AG08395 (cell line): ENCODE data around the gene BDH1.
A peak's percentile ranks its signal among the peaks of the same experiment; 100 is the strongest.
"Not testable (repeated sequence)": the region's sequence is repeated elsewhere in the genome, so short reads cannot be mapped to it uniquely, and the experiment has no call there.

Source experiments
- DNase-seq: peaks from one replicate; pipeline ENCODE4 v3.0.0; 2012; ENCODE audit warnings: mixed read lengths, low spot score

The BDH1 gene

DNA sequence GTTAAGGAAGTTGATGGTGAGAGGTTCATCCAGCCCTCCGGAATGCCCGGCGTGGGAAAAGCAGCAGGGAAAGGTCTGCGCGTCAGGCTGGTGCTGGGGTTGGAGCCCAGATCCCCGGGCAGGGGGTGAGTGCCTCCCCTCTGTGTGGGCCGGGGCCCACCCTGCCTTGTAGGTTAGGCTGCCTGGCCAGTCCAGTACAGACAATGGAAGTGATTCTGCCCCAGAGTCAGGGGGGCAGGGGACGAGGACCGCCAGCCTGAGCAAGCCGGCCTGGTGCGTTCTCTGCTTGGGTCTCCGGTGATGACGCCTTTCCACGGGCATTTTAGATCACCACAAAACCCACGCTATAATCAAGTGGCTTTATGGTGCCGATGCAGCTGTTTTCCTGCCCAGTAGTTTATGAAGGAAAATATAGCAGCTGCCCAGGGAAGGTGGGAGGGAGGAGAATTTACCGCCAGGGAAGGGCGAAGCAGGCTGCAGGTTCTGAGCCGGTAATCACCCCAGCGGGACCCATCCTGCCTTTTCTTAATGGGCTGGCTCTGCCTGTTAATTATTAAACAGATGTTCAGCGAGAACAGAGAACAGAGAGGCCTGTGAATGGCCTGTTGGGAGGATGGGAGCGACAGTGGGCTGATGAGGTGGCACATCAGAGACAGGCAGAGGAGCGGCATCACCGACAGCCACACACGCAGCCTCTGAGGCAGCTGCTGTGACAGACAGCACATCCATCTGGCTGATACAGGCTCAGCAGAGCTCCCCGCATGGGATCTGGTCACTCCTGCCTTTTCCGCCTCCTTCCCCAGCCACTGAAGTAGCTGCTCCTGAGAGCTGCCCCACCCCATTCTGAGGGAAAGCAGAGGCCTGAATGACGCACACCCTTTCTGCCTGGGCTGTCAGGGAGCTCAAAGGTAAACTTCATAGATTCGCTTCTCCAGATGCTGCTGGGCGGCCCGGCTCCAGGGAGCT lies 35.2 kb downstream of the BDH1 start:
- peak; percentile 28 for DNase-seq

DNA sequence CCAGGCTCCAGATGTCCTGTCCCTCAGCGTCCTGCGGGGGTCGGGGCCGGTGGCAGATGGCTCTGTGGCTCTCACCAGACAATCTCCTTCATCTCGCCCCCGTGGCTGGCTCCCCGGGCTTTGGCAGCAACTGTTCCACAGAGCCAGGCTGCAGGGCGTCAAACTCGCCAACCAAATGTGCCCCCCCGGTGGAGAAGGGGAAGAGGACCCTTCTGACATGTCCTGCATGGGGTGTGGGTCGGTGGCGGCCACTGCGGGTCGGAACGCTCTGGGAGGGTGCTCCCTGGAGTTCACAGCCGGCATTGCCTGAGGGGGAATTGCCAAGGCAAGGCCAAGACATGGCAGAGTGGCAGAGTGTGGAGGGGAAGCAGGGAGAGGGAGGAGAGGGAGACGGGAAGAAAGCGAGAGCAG lies 36.0 kb downstream of the BDH1 start:
- DNase-seq: no peak

DNA sequence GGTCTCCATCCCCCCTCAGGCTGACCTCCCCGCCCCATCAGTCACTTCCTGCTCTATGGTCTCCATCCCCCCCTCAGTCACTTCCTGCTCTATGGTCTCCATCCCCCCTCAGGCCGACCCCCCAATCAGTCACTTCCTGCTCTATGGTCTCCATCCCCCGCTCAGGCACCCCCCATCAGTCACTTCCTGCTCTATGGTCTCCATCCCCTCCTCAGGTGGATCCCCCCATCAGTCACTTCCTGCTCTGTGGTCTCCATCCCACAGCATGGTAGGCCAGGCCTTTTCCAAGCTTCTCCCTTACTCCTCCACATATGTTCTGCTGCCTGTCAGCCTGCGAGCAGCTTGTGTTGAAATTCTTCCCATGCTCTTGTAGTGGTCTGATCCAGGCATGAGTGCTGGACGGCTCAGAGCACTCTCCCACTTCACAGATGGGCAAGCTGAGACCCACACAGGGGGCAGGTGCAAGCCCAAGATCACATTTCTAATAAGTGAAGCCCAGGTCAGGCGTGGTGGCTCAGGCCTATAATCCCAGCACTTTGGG lies 36.8 kb downstream of the BDH1 start:
- no peak for DNase-seq

DNA sequence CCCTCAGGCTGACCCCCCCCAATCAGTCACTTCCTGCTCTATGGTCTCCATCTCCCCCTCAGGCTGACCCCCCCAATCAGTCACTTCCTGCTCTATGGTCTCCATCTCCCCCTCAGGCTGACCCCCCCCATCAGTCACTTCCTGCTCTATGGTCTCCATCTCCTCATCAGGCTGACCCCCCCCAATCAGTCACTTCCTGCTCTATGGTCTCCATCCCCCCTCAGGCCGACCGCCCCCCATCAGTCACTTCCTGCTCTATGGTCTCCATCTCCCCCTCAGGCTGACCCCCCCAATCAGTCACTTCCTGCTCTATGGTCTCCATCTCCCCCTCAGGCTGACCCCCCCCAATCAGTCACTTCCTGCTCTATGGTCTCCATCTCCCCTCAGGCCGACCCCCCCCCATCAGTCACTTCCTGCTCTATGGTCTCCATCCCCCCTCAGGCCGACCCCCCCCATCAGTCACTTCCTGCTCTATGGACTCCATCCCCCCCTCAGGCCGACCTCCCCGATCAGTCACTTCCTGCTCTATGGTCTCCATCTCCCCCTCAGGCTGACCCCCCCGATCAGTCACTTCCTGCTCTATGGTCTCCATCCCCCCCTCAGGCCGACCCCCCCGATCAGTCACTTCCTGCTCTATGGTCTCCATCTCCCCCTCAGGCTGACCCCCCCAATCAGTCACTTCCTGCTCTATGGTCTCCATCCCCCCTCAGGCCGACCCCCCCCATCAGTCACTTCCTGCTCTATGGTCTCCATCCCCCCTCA lies 37.7 kb downstream of the BDH1 start:
- not testable (repeated sequence) for DNase-seq

DNA sequence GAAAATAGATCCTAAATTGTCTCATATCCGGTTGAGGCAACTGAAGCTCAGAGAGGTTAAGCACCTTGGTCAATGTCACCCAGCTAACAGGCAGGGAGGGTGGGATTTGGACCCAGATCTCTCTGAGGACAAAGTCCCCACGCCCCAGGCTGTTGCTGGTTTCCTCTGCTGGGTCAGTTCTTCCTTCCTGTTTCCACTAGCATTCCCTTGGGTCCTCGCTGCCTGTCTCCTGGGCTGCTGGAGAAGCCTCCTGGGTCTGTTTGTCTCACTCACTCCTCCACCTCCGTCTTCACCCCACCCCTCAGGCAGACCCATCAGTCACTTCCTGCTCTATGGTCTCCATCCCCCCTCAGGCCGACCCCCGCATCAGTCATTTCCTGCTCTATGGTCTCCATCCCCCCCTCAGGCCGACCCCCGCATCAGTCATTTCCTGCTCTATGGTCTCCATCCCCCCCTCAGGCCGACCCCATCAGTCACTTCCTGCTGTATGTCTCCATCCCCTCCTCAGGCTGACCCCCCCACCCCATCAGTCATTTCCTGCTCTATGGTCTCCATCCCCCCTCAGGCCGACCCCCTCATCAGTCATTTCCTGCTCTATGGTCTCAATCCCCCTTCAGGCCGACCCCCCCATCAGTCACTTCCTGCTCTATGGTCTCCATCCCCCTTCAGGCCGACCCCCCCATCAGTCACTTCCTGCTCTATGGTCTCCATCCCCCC lies 38.7 kb downstream of the BDH1 start:
- not testable (repeated sequence) for DNase-seq

DNA sequence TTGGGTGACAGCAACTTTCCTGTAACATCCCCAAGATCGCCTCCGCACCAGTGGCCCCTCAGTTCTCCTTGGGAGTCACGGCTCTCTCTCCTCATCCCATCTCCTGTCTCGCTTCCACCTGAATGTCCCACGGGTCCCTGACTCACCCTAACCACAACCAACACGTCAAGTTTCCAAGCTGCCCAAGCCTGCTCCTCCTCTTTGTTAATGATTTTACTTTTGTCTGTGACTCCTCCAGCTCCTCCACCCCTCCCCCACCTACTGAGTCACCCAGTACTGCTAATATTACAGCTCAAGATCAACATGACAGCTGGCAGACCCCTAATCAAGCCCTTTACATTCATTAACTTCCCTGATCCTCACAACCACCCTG lies 39.3 kb downstream of the BDH1 start:
- peak; percentile 74 for DNase-seq

DNA sequence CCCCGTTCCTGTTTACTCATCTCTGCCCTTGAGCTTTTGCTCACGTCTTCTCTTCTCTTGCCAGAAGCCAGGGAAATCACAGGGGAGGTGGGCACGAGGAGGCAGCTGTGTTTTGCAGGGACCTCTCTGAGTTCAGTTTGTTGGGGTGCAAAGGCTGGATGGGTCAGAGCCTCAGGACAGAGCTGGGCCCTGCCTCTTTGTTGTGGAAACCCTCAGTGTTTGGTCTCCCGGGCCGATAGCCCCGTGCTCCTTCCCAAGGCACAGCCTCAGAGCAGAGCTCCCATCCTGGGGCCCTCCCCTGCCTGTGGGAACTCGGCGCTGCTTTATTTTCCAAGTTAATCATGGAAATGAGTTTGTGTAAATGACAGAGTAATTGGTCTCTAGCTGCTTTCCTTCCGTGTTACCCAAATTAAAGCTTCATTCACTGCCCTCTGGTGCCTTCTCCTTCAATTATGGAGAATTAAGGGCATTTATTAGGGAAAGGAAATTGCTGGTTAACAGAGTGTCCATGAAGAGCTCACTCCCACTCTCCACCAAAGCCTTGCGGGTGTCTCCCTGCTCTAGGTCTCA lies 40.9 kb downstream of the BDH1 start:
- no peak for DNase-seq

DNA sequence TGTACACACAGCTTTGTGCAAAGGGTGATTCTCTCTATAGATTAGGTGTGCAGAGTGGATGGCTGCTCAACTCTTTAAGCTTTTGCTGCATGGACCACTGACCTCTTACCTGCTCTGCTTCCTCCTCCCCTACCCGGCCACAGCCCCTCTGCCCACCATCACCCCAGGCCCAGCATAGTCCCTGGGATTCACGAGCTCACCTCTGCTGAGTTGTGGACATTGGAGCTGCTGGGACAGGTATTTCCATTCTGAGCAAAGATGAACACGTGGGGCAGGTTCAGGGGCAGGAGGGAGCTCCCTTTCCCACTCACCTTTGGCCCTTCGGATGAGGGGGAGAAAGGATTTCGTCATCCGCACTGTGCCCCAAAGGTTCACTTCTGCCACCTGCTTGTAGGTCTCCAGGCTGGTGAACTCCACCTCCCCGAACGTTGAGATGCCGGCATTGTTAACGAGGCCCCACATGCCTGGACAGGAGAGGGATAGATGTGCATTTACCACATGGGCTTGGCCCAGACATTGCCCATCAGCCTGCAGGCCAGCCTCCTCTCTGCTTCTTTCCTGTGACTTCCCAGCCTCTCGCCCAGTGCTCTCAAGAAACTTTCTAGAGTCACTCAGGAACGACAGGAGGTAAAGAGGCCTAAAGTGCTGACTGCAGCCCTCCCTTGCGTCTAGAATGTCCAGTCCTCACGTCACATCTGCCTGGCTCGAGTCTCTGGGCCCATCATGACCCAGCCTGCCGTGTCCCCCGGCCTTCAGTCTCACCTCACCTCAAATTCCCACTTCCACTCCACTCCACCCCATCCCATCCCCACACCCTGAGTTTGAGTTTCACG lies 41.6 kb downstream of the BDH1 start:
- DNase-seq: no peak

DNA sequence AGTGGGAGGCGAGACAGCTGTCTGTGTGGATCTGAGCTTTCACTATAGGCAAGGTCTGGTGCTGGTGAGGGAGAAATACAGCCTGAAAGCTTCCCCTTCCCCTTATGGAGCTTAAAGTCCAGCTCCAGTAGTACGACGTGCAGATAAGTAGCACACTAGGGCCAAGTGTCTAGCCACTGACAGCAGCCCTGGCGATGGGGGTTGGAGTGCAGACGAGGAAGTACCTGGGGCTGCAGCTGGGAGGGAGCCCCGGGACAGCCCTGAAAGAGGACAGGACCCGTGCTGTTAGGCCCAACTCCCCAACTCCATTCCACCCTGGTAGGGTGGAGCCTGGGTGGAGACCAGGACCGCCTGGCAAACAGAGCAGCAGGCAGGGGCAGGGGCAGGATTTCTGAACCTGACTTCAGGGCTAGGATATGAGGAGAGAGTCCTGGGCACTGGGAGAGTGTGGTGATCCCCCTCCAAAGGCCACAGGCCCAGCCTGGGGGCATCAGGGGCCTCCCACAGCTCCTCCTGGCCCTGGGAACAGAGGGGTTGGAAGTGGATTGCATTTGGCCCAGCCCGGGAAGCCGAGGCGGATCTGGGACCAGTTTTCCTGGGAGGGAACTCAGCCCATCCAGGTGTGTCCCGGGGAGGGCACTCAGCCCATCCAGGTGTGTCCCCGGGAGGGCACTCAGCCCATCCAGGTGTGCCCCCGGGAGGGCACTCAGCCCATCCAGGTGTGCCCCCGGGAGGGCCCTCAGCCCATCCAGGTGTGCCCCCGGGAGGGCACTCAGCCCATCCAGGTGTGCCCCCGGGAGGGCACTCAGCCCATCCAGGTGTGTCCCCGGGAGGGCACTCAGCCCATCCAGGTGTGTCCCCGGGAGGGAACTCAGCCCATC lies 42.8 kb downstream of the BDH1 start:
- DNase-seq: no peak

DNA sequence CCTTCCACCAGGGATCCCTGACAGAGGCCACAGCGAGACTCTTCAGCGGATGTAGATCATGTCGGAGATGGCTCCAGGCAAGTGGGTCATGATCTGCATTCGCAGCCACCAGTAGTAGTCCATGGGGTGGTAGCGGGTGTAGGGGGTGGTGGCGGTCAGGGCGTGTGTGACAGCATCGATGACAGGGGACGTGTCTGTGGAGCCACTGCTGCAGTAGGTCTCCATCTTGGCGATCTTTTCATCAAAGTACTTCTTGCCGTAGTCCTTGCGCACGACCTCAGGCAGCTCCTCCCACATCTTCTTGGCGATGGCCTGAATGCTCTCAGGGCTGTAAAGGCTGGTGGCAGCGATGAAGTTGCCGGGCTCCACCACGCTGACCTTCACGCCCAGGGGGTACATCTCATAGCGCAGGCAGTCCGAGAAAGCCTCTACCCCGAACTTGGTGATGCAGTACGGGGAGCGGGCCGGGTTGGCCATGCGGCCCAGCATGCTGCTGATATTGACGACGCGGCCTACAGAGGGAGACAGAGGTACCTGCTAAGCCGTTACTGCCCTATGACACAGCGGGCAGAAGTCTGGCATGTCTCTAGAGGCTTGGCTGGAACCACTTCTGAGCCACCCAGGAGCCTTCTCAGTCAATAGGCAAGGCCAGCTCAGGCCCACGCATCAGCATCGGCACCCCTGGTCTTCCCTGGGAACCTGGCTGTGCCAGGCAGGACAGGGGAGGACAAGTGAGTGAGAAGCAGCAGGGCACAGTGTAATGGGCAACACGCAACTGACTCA lies 43.7 kb downstream of the BDH1 start:
- DNase-seq: no peak

DNA sequence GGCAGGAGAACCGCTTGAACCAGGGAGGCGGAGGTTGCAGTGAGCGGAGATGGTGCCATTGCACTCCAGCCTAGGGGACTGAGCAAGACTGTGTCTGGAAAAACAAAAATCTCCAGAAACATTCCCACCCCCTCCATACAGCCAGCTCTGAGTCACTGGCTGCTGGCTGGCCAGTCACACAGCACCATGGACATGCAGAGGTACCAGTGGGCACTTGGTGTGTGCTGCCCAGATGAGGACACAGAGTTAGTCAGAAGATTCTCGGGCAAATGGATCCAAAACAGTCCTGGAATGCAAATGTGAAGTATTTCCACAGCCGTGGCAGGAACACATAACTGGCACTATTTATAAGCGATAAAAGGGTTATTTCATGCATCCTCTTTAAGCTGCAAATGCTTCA lies 44.6 kb downstream of the BDH1 start:
- DNase-seq: peak; percentile 72

DNA sequence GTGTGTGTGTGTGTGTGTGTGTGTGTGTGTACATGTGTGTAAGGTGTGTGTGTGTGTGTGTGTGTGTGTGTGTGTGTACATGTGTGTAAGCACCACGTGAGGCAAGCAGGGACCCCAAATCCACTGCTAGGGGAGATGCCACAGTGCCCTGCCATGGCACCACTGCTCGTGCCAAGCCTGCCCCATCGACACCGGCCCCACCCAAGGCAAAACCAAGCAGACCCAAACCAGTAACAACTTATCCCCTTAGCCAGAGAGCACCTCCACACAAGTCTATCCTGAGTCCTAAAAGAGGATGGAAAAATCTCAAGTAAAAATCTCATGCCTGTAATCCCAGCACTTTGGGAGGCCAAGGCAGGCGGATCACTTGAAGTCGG lies 45.1 kb downstream of the BDH1 start:
- DNase-seq: no peak

DNA sequence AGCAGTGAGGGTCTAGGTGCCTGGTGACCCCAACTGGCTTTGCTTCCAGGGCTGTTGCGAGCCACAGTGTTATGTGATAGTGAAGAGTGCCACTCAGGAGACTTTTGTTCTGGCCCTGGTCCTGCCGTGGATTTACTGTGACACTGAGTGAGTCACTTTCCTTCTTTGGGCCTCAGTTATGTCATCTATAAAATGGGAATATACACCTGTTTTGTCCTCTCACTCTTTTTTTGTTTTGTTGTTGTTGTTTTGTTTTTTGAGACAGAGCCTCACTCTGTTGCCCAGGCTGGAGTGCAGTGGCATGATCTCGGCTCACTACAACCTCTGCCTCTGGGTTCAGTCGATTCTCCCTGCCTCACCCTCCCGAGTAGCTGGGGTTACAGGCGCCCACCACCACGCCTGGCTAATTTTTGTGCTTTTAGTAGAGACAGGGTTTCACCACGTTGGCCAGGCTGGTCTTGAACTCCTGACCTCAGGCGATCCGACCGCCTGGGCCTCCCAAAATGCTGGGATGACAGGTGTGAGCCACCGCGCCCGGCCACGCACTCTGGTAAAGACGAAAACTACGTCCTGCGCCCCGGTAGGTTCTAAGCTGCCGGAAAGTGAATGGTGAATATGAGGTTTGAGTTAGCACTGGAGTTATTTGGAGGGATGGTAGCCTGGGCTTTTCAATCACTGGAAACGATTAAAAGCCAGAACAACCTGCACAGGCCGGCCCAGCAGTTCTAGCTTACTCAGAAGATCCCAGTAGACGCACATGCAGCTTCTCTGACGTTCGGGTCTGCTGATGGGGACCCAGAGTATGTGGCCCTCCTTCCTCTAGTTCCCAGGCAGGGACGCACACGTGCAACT lies 46.6 kb downstream of the BDH1 start:
- no peak for DNase-seq

DNA sequence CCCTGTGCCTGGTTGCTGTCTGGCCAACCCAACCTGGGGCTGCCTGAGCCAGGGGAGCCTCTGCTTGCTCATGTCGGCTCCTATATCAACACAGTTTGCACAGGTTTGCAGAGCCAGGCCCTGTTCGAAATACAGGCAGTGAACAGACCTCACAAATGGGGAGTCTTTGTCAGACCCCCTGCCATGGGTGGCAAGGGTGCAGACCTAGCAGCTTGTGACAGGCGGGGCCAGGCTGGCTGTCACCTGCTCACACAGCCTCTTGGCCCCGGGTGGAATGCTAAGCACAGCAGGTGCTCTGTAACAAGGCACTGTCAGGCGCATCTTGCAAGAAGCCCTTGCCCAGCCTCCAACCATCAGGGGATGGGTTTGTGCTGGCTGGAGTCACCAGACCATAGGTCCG lies 47.3 kb downstream of the BDH1 start:
- DNase-seq: no peak

DNA sequence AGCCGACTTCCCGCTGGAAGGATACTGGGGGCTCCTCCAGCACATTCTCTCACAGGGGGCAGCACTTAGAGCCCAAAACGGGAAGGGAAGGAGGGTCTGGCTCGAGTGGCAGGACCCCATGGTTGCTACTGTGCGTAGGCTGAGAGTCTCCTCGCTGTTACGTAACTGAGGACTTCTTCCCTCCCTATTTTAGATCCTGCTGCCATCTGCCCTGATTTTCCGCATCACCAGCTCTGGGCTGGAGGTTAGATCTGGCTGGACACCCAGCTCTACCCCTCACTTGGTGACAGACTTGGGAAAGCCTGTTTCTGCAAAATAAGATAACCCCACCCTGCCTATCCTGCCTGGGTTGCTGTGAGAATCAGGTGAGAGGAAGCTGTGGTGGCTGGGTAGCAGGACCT lies 47.7 kb downstream of the BDH1 start:
- no peak for DNase-seq

DNA sequence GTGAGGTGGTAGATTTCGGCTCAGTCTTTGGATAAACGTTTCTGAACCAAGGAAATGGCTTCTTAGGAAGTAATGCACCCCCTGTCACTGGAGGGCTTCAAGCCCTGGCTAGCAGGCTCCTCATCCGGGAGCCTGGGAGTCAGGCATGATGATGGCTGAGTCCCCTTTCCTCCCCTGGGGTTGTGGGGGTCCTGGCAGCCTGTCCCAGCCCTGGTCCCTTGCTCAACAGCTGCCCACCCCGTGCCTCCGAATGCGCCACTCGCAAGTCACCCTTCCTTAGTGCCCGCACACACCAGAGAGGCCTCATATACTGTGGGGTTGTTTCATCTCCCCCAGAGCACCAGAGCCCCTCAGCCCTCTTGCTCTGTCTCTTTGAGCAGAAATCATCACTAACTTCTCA lies 48.2 kb downstream of the BDH1 start:
- DNase-seq: no peak

DNA sequence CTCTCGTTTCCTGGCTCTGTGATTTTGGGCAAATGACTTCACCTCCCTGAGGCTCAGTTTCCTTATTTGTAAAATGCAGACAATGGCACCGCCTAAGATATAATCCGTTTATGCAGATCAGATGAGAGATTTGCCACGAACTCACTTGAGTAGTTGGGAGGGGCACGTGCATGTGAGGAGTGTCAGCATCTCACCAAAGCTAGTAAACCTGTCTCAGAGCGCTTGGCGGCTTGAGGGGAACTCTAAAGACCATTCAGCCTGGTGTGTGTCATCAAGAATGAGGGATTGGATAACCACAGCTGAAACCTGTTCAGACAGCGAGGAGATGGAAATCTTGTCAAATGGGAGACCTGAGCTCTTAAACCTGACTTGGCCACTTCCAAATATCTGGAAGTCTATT lies 48.7 kb downstream of the BDH1 start:
- no peak for DNase-seq

DNA sequence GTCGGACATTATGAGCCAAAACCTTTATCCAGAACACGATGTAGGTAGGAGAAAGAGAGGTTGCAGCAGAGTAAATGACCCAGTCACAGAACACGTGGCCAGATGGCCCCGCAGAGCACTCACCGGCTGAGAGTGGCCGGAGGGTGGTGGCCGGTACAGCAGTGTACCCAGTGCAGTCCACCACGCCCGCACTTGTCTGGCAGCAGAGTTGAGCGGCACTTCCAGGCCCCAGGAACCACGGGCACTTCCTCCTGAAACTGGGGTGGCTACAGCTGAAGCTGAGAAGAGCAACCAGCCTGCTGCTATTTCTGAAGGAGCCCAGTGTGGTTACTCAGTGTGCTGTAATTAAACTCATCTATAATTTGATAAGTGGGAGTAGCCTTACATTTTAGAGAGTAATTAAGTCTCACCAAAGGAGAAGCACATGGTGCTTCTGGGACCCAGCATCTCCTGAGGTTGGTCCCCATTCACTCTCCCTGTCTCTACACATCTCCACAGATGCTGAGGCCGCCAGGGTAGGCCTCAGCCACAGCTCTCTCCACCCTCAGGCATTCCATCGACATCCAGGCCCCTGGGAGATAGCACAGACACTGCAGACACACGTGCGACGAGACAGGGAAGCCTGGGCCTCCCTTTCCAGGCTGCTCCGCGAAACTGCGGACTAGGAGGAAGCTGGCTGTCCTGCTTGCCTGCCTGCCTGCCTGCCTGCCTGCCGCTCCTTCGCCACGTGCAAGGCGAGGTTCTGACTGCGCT lies 49.8 kb downstream of the BDH1 start:
- DNase-seq: no peak
